CD4-positive, alpha-beta T cell treated with Interleukin-4 for 4 hours (primary cell): ENCODE results near the gene HMGXB3.
A peak's percentile ranks its signal among the peaks of the same experiment; 100 is the strongest.

ENCODE experiments used
- DNase-seq: peaks from one replicate; pipeline ENCODE4 v3.0.0-alpha.2; 2020

The HMGXB3 gene

DNA sequence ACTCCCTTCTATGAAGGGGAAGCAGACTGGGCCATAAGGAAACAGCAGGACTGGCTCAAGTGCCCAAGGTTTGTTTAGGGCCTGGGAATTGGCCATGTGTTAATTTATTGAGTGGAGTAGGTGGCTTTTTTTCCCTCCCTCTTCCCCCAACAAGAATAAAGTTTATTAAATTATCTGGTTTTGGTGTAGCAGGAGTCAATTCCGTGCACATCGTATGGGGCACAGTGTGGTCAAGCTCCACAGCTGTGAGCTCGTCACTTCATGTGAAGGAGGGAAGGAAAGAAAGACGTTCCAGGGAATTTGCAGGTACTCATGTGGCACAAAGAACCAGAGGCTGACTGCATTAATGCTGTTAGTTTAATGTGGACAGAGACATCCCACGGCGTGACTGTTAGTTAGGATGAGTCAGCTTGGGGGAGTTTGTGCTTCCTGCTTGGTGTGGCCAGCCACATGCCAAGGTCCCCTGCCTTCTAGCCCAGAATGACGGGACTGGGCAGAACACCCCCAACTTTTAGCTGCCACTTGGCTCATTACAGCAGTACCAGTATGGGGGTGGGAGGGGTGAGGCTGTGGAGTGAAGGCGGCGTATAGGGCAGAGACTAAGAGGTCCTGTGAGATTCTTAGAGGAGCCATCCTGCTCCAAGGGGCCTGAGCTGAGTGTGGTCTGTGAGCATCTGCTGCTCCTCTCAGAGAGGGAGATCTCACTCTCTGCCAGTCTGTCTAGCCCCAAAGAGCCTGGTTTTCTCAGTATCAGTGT lies 52.6 kb downstream of the HMGXB3 start:
- no peak for DNase-seq

DNA sequence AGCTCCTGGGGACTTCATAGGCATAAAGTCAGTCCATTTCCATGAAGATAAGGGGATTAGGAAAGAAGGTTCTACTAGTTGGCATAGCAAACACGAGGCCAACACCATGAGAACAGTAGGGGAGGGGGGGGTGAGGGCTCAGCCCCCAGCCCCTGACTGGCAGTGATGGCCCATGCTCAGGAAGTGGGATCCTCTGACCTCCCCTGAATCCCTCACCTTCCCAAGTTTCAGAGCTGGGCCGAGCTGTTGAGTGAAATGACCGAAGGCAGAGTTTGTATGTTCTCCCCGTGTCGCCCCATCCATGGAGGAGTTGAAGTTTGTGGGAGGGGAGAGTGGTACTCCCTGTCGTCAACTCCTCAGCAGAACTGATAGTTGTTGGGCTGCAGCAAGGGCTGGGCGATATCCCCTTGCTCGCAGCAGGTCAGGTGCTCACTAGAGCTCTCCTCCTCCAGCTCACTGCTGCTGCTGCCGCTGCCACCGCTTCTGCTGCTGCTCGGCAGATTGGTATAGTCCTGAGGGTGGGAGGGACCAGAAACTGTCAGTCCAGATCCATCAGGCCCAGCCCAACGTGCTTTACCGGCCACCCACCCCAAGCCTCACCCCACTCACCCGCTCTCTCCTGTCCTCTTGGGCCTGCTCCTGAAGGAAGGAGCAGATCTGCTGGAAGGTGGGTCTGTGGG lies 53.3 kb downstream of the HMGXB3 start:
- DNase-seq: no peak

DNA sequence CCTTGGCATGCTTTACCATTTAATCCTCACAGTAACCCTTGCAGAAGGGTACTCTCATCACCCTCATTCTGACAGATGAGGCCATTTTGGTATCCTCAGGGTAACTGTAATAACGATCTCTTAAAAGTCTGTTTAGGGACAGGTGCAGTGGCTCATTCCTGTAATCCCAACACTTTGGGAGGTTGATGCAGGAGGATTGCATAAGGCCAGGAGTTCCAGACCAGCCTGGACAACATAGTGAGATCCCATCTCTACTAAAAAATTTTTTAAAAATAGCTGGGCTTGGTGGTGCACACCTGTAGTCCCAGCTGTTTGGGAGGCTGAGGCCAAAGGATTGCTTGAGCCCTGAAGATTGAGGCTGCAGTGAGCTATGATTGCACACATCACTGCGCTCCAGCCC lies 54.0 kb downstream of the HMGXB3 start:
- DNase-seq: no peak

DNA sequence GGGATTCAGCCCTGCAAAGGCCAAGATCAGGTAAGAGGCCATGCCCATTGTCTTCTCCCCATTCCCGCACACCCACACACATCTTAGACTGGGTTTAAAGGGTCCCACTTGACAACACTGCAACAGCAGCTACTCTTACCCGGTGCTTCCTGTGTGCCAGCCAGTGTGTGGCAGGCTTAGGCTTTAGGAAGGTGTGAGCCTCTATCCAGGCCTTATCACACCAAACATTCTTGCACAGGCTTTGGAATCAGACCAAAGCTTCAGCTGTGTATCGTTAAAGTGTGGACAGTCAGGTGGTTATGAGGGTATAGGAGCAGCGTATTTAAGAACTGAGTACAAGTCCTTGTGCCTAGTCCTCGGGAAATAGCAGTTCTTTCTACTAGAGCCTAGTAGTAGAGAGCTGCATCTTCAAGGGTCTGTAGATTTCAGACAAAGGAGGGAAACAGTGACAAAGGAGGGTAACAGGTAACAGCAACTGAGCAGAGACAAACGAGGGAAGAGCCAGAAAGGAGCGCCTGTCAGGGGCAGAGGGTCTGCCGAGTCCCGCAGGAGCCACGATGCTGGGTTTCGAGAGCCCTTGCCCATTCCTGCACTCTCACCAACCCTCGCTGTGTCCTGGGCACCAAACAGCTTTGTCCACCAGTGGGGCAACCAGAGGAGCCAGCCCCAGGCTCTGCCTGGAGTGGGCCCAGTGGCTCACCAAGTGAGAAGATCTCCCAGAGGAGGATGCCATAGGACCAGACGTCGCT lies 55.0 kb downstream of the HMGXB3 start:
- DNase-seq: no peak

DNA sequence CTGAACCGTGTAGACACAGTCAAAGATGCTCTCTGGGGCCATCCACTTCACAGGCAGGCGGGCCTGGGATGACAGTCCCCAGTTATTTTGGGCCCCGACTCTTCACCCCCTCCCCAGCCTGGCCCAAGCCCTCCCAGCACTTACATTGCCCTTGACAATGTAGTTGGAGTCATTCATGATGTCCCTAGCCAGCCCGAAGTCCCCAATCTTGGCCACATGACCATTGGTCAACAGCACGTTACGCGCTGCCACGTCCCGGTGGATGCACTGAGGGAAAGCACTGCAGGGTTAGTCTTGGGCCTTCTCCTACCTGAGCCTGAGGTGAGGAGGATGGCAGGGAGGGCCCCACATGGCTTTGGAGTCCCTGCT lies 55.5 kb downstream of the HMGXB3 start:
- DNase-seq: no peak

DNA sequence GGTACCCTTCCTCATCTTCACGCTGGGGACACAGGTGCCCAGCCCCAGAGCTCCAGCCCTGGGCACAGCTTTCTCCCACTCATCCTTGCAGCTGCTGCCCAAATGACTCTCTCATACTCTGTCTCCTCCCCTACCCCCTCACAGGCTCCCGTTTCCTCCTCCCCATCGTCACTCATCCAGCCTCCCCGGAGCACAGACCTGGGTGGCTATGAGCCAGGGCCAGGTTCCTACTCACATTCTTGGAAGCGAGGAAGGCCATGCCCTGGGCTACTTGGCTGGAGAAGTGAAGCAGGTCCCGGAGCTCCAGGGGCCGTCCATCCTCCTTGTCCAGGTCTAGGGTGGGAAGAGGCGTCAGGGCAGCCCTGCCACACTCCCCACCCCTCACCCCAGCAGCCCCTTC lies 56.5 kb downstream of the HMGXB3 start:
- no peak for DNase-seq

DNA sequence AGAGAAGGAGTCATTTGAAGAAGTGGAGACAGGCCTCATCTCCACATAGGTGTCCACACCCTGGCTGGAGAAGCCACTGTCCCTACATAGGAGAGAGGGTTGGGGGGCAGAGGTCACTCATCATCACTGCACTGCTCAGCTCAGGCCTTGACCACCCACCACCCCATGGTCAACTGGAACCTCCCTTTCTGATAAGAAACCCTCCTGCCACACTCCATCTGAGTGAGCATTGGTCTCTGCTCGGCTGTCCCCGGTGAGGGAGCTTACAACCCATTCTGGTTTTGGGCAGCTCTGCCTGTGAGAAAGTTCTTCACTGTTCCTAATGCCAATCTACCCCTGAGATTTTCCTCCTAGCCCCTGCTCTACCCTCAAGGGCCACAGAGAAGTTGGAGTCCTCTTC lies 57.0 kb downstream of the HMGXB3 start:
- no peak for DNase-seq

DNA sequence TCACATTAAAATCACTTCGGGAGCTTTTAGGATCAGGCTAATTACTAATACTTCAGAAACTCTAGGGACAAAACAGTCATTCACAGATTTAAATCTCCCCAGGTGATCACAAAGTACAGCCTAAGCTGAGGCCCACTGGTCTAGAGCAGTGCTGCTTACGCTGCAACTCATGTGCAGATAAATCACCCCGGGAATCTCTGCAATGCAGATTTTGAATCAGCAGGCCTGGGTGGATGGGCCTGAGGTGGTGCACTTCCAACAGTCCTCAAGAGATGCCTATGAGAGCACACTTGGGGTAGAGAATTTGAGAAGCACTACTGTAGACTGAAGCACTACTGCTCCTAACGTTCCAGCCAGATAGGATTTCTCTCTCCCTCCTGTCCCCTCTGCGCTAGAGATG lies 57.5 kb downstream of the HMGXB3 start:
- DNase-seq: no peak

DNA sequence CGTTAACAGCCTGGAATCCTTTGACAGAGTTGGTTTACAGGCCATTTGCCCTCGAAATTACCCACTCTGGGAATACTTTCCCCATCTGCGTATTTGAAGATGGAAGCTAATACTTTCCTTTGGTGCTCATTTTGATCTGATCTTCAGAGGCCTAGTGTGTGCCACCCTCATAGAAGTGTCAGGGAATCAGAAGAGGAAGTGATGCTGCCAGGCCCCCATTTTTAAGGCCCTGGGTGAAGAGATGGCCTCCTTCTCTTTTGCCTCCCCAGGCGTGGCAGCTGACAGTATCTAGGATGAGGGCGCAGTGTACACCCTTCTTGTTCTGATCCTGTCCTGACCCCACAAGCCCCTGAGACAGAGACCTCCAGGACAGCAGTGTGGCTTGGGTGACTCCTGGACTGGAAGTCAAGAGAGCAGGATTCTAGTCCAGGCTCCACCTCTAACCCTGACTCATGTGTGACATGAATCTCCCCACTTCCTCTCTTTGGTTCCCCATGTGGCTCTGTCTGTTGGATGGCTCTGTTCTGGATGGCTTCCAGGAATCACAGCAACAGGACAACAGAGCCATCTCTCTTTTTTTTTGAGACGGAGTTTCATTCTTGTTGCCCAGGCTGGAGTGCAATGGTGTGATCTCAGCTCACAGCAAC lies 58.1 kb downstream of the HMGXB3 start:
- peak; percentile 15 for DNase-seq

DNA sequence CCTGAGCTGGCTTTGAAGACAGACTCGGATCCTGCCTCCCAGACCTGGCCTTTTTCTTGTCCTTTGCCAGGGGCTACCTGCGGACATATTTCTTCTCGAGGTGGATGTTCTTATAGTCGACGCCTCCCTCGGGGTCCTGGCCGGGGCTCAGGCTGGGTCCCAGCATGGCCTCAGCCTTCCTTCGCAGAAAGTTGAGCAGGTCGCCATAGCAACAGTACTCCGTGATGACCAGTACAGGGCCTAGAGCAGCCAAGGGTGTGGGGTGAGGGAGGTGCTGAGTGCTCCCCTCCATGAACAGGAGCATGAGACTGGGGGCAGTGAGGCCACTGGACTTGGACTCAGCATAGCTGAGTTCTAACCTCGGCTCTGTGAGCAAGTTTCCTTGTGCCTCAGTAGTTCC lies 59.1 kb downstream of the HMGXB3 start:
- DNase-seq: no peak

DNA sequence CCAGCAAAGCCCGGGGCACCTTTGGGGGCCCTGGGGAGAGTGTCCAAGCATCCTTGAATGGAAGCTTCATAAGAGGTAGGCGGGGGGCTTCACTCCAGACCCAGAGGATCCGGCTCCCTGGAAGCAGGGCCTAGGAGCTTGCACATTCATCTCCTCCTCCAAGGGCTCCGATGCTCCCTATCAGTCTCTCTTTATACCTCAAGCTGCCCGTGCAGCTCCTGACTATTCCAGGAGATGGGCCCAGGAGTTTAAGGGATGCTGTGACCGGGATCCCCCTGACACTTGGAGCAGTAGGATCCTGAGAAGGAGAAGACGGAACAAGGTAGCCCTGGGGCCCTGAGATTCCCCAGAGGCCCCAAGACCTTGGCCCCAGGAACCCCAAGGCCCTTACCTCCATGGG lies 59.9 kb downstream of the HMGXB3 start:
- no peak for DNase-seq

DNA sequence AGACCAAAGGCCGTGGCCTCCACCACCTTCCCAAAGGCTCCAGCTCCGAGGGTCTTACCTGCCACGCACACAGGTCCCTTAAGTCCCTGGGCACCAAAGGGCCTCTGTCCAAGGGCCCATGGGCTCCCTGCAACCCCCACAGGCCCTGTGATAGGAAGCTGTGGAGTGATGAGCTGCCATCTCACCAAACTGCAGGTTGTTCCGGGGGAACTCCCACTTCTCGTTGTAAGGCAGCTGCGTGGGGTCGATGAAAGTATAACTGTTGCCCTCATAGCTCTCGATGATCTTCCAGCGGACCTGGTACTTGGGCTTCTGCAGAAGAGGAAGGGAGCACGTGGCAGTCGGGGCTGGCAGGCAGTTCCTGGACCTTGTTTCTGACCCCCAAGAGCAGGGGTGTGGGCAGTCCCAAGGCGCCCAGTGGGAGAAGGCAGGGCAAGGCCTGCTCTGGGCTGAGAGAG lies 61.0 kb downstream of the HMGXB3 start:
- no peak for DNase-seq

DNA sequence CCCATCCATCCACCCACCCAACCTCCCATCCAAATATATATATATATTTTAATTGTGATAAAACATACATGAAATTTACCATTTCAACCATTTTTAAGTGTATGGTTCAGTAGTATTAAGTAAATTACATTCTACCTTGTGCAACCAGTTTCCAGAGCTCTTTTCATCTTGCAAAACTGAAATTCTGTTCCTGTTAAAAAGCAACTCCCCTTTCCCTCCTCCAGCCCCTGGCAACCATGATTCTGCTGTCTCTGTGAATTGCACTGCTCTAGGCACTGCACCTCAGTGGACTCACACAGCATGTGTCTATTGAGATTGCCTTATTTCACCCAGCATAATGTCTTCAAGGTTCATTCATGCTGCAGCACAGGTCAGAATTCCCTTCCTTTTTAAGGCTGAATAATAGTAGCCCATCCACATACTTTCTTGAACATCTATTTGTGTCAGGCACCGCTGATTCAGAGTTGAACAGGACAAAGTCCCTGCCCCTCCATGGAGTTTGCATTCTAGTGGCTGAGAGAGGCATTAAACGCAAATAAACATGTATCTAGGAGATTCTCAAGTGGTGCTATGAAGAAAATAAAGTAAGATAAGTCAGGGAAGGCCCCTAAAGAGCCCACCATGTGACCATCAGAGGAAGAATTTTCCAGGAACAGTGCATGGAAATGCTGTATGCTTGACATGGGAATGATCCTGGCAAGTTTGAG lies 61.8 kb downstream of the HMGXB3 start:
- no peak for DNase-seq

DNA sequence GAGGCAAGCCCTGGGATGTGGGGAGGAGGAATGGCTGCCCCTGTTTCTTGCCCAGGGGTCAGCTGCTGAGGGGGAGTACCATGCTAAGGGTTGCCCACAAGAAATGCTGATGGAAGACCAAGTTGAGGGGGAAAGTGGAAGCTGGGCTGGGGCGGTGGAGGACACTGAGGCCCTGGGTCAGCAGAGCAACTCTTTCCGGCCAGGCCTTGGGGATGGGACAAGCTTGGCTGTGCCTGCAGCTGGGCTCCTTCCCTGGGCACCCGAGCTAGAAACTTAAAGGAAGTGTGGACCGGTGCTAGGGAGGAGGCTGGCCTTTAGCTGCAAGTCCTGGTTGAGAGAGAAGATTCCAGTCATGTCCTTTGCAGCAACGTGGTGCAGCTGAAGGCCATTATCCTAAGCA lies 63.1 kb downstream of the HMGXB3 start:
- no peak for DNase-seq

DNA sequence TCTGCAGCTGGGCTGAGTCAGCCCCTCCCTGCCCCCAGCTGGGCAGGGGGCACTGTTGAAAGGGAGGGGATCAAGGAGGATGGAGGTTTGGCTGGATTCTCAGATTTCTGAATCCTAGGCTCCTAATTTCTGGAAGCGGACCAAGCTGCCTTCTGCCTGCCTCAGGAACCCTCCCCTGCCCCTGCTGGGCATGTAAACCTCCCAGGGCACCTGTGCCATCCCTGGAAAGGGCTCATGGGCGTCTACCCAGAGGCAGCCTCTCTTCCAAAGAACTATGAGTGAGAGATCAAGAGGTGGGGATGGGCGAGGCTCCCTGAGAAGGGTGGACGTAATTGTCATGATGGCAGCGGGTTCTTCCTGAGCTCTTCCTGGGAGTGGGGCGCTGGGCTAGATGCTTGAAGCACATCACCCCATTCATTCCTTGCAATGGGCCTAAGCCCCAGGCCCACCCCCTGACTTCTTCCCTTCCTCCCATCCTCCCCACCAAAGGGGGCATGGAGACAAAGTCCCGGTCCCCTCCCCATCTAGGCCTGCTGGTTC lies 64.2 kb downstream of the HMGXB3 start:
- no peak for DNase-seq

DNA sequence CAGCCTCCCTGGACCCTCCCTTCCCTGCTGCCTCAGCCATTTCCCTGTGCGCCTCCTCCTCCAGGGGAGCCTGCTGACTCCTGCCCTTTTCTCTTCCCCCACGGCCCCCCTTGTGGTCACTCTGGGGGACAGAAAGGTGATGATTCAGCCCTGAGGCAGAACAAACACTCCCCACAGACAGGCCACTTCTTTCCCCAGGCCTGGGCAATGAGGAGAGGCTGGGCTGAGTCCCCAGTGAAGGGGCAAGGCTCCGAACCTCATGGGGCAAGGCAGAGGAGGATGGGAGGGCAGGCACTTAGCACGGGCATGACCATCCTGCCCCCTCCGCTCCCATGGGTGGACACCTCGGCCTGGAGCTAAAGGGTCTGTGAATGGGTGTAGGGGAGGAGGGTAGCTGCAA lies 64.8 kb downstream of the HMGXB3 start:
- DNase-seq: no peak

DNA sequence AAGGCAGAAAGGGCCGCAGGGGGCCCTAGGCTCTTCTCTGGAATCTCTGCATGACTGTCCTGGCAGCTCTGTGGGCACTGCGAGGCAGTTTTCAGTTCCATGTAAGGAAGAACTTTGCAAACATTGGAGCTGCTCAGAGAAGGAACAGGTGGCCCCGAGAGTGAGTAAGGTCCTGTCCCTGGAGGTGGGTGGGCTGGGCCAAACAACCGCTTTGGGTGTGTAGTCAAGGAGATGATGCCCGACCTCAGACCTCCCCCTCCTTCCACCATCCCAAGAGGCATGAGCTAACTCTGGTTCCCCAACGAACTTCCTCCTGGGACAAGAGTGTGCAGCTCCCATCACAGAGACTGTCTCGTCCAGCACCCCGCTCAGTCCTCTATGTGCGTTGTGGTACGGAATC lies 65.3 kb downstream of the HMGXB3 start:
- no peak for DNase-seq

DNA sequence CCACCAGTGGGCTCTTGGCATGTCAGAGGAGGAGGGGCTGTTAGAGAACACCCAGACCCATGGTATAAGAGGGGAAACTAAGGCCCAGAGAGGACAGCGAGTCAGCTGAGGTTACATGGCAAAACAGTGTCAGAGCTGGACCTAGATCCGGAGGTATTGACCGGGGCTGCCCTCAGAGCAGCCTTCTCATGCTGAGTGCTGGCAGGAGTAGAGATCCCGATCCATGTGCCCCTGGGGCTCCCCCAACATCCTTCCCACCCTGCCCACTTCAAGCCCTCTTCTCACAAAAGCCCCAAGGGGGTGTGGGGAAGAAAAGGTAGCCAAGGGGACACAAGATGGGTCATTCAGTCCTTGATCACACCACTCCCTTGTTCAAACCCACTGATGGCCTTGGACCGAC lies 65.9 kb downstream of the HMGXB3 start:
- no peak for DNase-seq

DNA sequence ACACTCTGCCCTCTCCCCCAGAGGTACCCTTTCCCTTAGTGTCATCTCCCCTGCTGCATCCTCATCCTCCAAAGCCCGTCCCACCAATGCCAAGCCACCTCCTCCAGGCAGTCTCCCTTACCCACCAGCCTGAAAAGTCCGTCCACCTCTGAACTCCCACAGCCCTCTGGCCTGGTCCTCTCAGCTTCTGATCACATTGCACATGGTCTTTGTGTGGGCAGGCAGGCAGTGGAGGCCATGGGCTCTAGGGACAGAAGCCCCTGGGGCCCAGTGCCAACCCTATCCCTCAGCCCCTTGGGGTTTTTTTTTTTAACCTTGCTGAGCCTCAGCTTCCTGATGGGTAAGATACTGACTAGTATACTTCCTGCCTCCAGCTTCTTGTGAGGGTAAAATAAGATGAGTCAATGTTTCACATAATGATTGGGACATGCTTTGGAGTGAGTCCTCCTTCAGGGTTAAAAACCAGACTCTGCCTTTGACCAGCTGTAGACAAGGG lies 66.4 kb downstream of the HMGXB3 start:
- DNase-seq: no peak

DNA sequence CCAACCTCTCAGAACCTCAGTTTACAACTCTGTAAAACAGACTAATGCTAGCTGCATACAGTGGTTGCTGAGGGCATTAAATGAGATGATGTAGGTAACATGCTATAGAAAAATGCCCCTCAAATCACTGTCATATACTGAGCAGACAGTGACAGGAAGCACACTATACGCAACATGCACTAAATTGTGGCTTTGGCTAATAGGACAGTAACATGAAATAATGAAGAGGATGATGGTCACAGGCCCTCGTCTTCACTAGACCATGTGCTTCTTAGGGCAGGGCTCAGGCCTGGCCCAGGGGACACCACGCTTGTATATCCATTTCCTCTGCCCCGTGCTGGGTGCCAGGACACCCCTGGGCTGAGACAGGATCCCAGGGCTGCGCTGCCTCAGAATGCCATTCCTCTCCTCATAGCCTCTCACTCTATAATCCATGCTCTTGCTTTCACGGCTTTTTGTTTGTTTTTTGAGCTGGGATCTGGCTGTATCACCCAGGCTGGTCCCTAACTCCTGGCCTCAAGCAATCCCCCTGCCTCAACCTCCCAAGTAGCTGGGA lies 66.9 kb downstream of the HMGXB3 start:
- no peak for DNase-seq

DNA sequence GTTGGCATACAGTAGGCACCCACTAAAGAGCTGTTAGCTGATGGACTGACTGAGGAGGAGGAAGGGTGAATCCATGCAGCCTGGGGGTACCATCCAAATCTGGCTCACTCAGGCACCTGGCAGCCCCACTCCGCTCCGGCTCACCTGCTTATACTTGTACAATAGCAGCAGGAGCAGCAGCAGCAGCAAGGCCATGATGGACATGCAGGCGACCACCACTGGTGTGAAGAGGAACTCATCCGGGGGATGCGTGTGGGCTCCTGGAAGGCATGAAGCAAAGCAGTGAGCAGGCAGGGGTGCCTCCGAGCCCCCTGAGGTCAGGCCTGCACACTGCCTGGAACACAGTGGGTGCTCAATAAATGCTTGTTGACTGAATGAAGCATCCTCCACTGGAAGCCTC lies 67.5 kb downstream of the HMGXB3 start:
- DNase-seq: no peak

DNA sequence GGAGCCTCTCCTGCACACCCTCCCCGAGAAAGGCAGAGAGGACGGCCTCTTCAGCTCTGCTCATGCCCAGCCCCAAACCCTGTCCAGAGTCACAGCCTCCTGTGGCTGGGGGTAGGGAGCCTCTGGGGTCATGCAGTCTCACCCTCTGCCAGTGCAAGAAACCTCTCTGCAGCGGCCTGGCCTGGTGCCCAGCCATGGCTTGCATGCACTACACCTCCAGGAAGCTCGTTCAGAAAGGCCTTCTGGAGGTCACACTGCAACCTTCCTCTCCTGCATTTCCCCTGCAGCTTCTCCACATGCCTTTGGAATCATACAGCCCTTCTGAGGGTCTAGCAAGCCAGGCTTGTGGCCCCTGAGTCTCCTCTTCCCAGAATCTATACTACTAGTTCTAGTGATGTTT lies 67.9 kb downstream of the HMGXB3 start:
- no peak for DNase-seq
